GM21381 (cell line): ENCODE results near the gene STPG4.
"Not testable (repeated sequence)": the region's sequence is repeated elsewhere in the genome, so short reads cannot be mapped to it uniquely, and the experiment has no call there.

Source experiments
- ATAC-seq: cut with Tn5 transposase; IDR thresholded peaks from one replicate; pipeline ENCODE4 v1.9.1; 2021; ENCODE audit warnings: mild to moderate bottlenecking, moderate library complexity; ENCODE audit not compliant: unreplicated experiment

Gene STPG4, protein sequence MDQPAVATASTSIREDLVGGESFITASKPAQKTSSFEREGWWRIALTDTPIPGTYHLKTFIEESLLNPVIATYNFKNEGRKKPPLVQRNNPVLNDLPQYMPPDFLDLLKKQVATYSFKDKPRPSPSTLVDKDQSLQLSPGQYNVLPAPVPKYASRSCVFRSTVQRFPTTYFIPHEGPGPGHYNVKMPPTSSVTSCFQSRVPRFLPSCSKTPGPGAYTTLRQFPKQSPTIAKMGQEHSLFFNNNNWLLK

DNA sequence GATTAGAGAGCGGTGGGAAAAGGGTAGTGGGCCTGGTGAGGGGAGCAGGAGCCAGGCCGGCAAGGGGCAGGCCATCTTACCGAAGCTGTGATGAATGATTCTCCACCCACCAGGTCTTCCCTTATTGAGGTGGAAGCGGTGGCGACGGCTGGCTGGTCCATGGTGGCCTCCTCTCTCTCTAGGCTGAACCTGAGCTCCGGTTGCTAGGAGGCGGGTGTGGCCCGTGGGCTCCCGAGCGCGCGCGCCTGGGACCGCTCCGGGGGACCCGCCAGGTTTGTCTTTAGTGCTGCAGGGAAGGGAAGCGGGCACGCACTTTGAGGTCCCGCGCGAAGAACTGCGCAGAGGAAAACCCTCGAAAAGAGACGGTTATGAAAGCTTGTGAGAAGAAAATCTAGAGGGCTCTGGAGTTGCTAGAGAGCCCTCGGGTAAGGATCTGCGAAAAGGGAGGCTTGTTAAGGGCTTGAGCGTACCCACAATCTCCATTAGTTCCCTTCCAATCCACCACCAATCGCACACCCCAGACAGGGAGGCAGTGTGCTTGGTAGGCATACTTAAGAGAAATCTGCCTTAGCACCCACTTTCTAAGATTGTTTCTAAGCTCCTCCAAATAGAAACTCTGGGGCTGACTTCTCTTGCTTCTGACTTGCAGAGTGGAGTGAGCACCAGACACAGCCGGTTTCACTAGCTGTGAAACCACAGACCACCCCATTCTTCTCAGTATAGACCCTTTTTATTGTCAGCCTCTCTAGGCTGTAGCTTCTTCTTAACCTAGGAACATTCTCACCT lies at the start of gene STPG4:
TSS of gene STPG4 (minus strand) at position 218 of the 786 bp plus-strand sequence. CDS start at position 161, 57 bp downstream.
- ATAC-seq, result no peak

DNA sequence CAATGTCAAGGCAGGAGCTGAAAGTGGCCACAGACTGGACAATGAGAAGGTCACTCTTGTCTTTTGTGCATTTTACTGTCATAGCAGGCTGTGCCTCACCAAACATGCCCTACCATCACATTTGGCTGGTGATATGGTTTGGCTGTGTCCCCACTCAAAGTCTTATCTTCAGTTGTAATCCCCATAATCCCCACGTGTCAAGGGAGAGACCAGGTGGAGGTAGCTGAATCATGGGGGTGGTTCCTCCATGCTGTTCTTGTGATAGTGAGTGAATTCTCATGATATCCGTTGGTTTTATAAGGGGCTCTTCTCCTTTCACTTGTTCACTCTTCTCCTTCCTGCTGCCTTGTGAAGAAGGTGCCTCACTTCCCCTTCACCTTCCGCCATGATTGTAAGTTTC lies 49.6 kb upstream of the STPG4 start:
- no peak for ATAC-seq

DNA sequence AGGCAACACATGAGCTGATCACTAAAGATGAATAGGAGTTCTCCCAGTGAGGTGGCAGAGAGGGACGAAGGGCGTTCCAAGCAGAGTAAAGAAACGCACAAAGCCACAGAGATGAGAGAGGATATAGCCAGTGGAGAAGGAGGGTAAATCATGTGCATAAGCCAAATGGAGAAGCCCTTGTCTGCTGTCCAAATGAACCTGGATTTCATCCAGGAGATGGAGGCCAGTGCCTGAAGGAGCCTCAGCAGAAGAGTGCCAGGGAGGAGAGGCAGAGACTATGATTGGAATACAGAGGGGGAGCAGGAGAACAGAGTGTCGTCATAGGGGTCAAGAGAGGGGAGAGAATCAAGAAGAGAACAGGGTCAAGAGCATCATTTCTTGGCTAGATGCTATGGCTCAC lies 48.9 kb upstream of the STPG4 start:
- no peak for ATAC-seq

DNA sequence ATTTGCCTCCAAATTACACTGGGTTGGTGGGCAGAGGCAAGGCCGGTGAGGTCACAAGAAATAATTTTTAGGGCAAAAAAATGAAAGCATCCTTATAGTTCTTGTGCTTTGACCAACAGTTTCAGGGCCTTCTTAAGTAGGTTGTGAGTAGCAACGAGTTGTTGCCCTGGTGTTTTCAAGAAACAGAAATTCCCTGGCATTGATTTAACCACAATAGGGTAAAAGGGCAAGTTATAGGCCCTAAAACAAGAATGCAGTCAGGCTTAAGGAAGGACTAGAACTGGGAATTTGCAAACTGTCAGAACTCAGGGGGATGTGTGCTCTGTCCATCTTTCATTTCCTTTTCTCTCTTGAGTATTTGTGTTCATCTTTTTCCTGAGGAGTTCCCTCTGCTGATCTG lies 46.1 kb upstream of the STPG4 start:
- no peak for ATAC-seq

DNA sequence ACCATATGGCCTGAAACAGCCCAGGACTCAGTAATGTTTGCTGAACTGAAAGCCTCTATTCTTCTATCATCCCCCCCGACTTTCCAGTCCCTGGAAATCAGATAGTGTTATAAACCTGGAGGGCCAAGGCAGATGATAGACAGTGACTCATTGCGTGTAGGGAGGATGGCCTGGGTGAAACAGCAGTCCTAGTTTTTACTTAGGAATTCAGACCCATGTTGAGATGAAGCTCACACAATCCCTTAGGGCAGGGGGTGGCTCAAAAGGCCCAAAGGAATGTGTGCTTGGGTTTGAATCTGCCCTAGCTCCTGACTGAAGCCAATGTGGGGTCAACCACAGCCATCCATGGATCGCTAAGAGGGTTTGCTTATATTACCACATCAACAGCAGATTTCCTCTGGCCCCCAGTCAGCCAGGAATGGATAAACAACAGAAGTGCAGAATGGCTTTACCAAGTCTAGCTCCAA lies 43.9 kb upstream of the STPG4 start:
- no peak for ATAC-seq

DNA sequence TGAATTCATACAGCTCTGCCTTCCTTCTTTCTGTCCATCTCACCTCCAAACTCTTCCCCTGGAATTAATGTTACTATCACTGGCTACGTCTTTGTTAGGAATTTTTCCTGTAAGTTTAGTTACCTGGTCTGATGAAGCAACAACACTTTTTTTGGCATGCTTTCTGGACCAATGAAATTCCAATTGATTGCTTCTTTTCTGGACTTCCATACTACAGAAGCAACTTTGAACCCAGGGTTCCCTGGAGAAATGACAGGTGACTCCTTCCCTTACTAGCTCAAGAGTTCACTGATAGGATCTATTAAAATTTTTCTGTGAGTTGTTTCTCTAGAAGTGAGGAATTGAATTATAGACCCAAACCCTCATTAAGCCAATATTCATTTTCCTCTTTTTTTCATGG lies 41.4 kb upstream of the STPG4 start:
- ATAC-seq, result no peak

DNA sequence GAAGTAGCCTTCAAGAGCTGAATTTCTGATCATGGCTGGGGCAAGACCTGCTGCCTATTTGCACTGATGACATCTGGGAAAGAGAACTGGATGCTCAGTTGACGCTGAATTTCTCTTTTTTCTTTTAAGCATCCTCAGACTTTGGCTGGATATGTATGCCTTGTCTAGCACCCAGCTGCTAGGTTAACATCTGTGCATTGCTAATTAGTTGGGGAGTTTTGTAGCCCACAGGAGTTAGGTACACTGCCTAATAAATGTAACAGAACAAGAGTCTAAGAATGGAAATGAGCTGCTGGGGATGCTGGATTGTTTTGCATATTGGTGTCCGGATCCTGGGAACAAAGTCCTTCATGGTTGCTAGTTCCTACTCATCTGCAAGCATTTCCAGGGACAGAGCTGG lies 40.9 kb upstream of the STPG4 start:
- no peak for ATAC-seq

DNA sequence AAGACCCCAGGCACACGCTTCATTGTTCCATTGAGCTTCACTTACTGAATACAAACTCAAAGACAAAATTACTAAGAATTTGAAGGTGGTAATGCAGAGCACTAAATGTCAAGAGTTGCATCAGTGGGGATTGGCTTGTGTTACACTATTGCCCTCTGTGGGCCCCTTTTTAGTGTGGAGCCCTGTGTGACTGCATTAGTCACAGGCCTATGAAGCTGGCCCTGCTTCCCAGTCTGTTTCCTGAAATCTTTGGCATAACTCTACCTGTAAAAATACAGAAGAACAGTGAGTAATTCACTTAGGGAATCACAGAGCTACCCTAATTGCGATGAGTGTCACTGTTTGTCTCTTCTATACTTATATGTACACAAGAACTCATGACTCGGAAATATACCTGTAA lies 40.0 kb upstream of the STPG4 start:
- ATAC-seq, result no peak

DNA sequence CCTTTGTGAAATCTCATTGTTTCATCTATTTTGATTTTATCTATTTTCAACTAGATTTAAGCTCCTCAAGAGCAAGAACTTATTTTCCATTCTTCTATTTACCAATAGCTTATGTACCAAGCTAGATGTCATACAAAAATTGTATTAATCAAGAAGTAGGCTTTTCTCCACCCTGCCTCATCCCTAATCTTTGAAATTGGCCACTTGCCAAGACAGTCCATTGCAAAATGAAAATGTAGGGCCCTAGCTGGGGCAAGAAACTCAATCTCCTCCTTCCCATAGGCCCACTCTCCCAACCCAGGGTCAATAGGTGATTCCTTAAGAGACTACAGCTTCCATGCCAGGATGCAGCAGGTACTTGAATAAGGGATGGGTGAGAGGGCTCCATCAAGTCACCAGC lies 39.3 kb upstream of the STPG4 start:
- no peak for ATAC-seq

DNA sequence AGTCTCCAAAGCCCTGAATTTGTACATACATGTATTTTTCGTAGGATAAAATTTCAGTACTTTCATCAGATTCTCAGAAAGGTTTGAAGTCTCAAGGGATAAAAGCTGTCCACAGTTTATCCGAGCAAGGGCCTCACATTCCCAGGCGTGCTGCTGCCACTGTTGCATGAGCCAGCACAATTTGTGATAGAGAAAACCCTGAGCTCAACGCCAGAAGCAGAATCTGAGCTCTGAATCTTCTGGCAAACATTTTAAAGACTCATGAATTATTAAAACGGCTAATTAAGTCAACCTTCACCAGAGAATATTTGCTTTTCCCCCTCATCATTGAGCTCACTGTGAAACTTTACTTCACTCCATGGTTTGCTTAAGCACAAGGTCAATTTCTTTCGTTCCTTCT lies 38.5 kb upstream of the STPG4 start:
- no peak for ATAC-seq

DNA sequence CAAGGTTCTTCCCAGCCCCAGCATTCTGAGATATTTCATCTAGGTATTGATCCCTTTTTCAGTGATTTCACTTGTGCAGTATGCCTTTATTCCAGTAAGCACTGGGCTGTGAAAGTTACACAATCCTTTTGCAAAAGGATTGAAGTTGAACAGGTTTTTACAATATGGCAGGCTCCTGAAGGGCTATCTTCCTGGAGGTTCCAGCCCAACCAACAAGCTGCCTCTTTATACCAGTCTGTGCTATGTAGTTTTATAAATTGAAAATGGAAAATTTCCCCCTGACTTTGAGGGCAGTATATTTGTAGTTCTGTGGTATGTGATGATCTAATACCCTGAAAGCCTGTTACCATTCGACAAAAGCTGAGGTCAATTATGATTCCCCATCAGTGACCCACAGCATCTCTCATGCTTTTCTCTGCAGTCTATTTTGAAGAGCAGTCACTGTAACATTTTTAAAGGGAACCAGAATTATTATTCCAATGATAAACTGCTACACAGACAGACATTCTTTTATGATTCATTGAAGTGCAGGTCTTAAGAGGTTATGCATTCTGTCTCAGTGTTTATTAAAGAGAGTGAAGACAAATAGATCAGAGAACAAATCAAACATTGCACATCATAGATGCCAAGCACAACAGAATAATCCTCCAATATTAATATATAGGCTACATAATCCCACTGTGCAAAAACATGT lies 35.2 kb upstream of the STPG4 start:
- no peak for ATAC-seq

DNA sequence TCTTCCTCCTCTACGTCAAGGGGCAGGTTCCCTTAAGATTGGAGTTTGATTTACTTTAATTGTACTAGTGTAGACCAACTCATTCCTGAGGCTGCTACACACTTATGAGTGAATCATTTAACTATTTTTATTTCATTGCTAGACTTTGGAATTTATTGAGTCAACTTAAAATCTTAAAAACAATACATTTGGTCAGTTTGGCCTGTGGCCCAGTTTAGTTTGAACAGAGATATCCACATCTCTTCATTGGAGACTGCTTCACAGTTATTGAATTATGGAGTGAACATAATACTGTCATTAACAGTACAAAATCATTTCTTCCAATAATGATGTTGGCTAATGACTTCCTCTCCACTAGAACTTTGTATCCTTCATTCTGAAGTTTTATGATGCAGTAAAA lies 34.5 kb upstream of the STPG4 start:
- ATAC-seq, result no peak

DNA sequence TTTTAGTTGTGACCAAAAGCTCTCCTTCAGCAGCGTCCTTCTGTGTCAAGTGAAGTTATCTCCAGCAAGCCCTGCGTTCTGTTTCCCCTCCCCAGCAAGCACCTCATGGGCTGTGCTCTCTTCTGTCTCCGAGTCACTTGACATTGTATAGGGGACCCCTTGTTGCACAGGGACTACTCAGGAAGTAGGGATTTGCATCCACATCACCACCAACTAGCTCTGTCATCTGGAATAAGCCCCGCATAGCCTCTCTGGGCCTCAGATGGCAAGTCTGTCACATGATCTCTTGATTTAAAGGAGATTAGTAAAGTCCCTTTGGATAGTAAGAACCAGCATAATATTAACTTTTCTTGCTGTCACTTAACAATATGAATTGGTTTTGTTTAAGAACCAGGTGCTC lies 32.0 kb upstream of the STPG4 start:
- ATAC-seq, result no peak

DNA sequence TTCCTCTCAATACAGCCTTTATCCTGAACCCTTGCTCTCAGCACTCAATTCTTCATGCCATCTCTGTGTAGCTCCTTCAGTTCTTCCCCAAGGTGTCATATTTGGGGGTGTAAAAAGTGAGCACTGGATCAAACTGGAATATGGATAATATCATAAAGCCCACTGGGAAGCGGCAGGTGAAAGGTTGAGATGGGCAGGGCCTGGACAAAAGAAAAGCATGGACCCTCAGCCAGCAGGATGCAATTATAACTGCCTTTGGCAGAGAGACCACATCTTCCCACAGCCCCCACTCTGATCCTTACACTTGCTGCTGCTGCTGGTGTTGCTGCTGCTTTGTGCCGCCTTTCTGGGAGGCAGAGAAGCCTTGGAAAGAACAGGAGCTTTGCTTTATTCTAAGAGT lies 31.2 kb upstream of the STPG4 start:
- no peak for ATAC-seq

DNA sequence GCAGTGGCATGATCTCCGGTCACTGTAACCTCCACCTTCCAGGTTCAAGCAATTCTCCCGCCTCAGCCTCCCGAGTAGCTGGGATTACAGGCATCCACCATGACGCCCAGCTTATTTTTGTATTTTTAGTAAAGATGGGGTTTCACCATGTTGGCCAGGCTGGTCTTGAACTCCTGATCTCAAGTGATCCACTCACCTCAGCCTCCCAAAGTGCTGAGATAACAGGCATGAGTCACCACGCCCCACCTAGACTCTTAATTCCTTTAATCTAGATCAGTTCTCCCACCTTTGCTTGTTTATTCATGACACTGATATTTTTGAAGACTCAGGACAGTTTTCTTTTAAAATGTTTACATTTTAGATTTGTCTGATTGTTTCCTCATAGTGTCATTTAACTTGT lies 30.0 kb upstream of the STPG4 start:
- not testable (repeated sequence) for ATAC-seq

DNA sequence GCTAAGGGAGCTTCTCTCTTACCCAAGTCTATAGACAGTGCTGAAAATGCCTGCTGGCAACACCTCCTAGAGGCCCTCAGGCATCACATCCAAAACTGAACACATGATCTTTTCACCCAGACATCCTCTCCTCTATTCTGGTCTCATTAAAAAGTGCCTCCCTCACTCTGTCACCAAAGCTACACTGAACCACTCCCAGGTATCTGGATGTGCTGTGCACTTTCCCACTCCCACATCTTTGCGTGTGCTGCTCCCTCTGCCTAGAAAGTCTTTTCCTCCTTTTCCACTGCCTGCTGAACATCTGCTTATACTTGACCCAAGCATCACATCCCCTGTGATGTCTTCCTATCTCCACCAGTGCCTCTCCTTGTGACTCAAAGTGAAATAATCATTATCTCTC lies 26.1 kb upstream of the STPG4 start:
- ATAC-seq, result no peak

DNA sequence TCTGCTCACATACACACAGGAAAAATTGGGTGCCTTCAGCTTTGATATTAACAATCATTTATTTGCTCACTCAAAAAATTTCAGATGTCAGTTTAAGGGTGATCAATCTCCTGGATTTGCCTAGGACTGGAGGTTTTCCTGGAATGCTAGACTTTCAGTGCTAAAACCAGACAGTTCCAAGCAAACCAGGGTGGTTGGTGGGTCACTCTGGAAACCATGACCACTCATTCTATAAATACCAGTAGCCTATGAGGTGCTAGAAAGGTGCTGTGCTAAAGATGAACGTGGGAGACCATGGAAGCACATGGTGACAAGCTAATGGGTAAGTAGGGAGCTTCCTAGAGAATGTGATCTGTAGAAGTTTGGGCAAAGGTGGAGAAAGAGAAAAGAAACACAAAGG lies 25.4 kb upstream of the STPG4 start:
- no peak for ATAC-seq

DNA sequence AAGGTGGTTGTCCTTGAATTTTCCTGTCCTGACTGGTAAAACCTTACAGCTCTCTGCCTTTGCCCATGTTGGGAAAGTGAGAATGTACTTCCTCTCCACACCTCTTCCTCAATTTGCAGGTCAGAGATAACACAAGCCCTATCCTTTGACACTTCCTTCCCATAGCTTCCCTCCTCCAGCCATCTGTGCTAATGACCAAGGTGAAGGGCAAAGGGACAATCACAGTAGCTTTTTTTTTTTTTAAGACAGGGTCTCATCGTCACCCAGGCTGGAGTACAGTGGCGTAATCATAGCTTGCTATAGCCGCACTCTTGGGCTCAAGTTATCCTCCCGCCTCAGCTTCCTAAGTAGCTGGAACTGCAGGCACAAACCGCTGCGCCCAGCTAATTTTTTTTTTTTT lies 24.3 kb upstream of the STPG4 start:
- ATAC-seq, result no peak

DNA sequence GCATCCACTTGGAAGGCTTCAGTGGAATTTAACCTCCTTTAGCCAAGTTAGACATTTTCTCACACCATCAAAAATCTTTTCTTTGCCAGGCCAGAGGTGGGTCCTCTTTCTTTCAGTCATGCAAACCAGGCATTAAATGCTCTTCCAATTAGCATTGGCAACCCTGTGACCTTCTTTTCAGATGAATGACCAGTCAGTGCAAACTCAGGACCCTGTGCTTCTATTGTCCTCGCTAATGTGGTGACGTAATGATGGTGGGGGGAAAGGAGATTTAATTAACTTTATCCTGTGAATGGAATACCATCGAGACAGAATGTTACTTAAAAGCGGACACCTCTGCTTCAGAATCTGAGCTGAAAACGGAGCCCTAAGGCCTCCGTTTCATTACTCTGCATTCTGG lies 23.2 kb upstream of the STPG4 start:
- ATAC-seq, result no peak

DNA sequence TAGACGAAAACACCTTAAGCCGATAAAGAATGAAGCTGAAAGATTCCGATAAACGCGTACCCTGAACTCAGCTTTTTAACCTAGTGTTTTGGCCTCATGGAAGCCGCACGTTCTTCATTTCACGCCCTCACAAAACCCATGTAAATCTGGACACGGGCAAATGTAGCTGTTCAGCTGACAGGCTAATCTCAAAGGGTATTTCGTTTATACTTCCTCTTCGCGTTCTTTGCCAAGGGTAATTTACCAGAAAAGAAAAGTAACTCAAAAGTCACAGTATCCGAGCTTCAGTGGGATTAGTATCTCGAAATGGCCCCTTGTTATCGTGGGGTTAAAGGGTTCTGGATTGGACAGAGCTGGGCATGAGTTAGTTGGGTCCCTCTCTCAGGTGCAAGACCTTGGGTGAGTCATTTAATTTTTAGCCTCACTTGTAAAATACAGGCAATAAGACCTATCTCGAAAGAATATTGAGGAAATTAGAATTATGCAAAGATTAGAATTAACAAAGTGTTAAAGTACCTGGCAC lies 22.0 kb upstream of the STPG4 start:
- peak; percentile 12 for ATAC-seq

DNA sequence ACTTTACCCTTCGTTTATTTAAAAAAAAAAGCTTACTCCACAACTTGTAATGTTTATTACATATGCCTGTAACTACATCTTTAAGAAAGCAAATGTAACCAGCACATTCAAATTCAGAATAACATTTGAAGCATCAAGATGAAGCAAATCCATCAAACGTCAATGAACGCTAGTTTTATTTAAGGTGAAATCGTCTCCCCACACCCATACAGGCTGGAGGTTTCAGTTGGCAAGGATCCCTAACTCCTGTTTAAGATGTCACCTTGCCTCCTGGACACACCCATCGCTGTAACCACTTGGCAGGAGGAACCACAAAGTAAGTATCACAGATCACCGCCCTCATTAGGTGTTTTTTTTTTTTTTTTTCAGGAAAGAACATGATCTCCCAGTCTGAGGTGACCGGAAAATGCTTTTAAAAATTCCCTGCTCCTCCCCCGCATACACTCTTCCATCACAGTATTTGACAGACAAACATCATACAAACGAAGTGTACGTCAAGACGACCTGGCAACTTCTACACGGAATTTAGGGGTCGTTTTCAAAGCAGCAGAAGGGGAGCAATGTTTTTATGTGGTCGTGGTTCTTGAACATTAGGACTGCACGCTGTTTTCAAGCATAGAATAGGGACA lies 19.7 kb upstream of the STPG4 start:
- ATAC-seq, result no peak
